Activated naive CD4-positive, alpha-beta T cell treated with anti-CD3 and anti-CD28 coated beads, Interleukin-2, amount 10 ng/mL, durations not matched to agents 7 days and 5 days (primary cell): ENCODE measurements around the gene IMMT.
"Not testable (repeated sequence)": the region's sequence is repeated elsewhere in the genome, so short reads cannot be mapped to it uniquely, and the experiment has no call there.

Experiments used
- CTCF ChIA-PET: fragments of 350-600 bp; sonication (Branson Sonifier 250); formaldehyde crosslinking; loops from one replicate; lab custom pipeline; 2021; ENCODE audit warnings: antibody characterized with exemption; lab: Charles Lee
- DNase-seq: peaks from one replicate; pipeline ENCODE4 v3.0.0-alpha.2; 2020
- H3K27ac Mint-ChIP-seq: one replicate; pipeline ENCODE4 v1.8.0; 2021; ENCODE audit warnings: mild to moderate bottlenecking, moderate library complexity, mixed read lengths
- H3K27me3 Mint-ChIP-seq: one replicate; pipeline ENCODE4 v1.8.0; 2021; ENCODE audit warnings: mild to moderate bottlenecking, mixed read lengths
- H3K36me3 Mint-ChIP-seq: one replicate; pipeline ENCODE4 v1.8.0; 2021; ENCODE audit warnings: mixed read lengths
- H3K4me1 Mint-ChIP-seq: one replicate; pipeline ENCODE4 v1.8.0; 2021; ENCODE audit warnings: mixed read lengths
- H3K4me3 Mint-ChIP-seq: one replicate; pipeline ENCODE4 v1.8.0; 2021; ENCODE audit warnings: mild to moderate bottlenecking, moderate library complexity, mixed read lengths
- H3K9me3 Mint-ChIP-seq: one replicate; pipeline ENCODE4 v1.8.0; 2021; ENCODE audit warnings: mixed read lengths

Gene IMMT

DNA sequence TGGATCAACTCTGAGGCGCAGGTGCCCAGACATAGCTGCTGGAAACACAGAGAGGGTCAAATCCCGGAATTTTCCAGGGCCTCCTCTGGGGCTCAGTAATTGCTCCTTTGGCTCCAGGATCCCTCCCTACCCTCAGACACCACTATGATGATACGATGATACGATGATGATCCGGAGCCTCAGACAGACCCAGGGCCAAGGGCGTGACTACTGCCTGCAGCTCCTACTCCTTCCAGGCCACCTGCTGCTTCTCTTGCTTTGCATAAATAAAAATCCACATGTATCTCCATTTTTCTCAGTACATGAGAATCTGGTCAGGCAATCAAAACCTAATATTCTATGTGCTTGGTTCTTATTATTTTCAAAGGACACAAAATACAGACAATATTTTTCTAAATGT is 37.6 kb upstream of the IMMT start:
- Mint-ChIP-seq H3K27ac (no peak overlapping the region), H3K9me3 (no peaks in the 10 kb centered on the region), H3K4me1 (peaks cover 3% of the 10 kb centered on the region), H3K4me3 (no peak overlapping the region), H3K27me3 (peaks cover 16% of the 10 kb centered on the region), H3K36me3 (no peaks in the 10 kb centered on the region)
- CTCF ChIA-PET, result interaction anchor here (2.2 kb wide), 1 partner anchor 12 kb away, joined by 8 read pairs; no protein-coding TSS in a partner anchor
- no peak for DNase-seq

GRCh38 chr2:86232373-86232784 is 37.1 kb upstream of the IMMT start:
- DNase-seq, result no peak
- H3K27me3 Mint-ChIP-seq, result peaks cover 20% of the 10 kb centered on the region
- CTCF ChIA-PET, result interaction anchor here (2.2 kb wide), 1 partner anchor 11 kb away, joined by 8 read pairs; no protein-coding TSS in a partner anchor
- peaks cover 3% of the 10 kb centered on the region for H3K4me1 Mint-ChIP-seq
- H3K36me3 Mint-ChIP-seq, result no peaks in the 10 kb centered on the region
- H3K27ac Mint-ChIP-seq, result no peak overlapping the region
- H3K9me3 Mint-ChIP-seq, result no peaks in the 10 kb centered on the region
- H3K4me3 Mint-ChIP-seq, result no peak overlapping the region

GRCh38 chr2:86231680-86232372 is 36.6 kb upstream of the IMMT start:
- peaks cover 2% of the 10 kb centered on the region for H3K4me1 Mint-ChIP-seq
- CTCF ChIA-PET, result interaction anchor here (2.2 kb wide), 1 partner anchor 11 kb away, joined by 8 read pairs; no protein-coding TSS in a partner anchor

GRCh38 chr2:86230961-86231360 is 35.7 kb upstream of the IMMT start:
- peaks cover 14% of the 10 kb centered on the region for H3K27me3 Mint-ChIP-seq
- H3K9me3 Mint-ChIP-seq, result no peaks in the 10 kb centered on the region
- no peak overlapping the region for H3K27ac Mint-ChIP-seq
- CTCF ChIA-PET, result interaction anchor here (1.0 kb wide), 1 partner anchor 10 kb away, joined by 4 read pairs; no protein-coding TSS in a partner anchor
- no peak overlapping the region for H3K4me3 Mint-ChIP-seq
- no peak for DNase-seq
- no peaks in the 10 kb centered on the region for H3K36me3 Mint-ChIP-seq
- peaks cover 6% of the 10 kb centered on the region for H3K4me1 Mint-ChIP-seq

More at GRCh38 chr2:86231680-86232372, 36.6 kb upstream of the IMMT start:
- Mint-ChIP-seq H3K9me3 (no peaks in the 10 kb centered on the region), H3K27ac (no peak overlapping the region), H3K36me3 (no peaks in the 10 kb centered on the region), H3K4me3 (no peak overlapping the region), H3K27me3 (peaks cover 20% of the 10 kb centered on the region)
- DNase-seq, result no peak

DNA sequence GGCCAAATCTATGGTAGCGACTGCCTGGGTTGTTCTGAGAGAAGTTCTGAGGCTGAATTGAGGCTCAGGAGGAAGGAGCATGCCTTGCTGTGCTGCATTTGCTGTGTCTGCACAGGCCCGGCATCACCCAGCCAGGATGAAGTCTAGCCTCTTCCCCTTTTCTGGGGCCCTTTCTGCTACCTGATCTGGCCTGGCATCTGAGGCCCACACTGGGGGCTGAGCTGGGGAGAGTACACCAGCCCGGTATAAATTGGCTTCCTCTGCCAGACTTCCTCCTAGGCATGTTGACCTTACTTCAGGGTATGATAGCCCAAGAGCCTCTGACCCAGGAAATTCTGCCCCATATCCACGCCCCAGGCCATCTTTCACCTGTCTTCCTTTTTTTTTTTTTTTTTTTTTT is 34.0 kb upstream of the IMMT start:
- Mint-ChIP-seq H3K27ac (no peak overlapping the region), H3K4me1 (peaks cover 21% of the 10 kb centered on the region)
- DNase-seq, result no peak

GRCh38 chr2:86228574-86228973 is 33.3 kb upstream of the IMMT start:
- not testable (repeated sequence) for DNase-seq, H3K27ac Mint-ChIP-seq, H3K9me3 Mint-ChIP-seq, H3K36me3 Mint-ChIP-seq, H3K4me3 Mint-ChIP-seq
- peaks cover 23% of the 10 kb centered on the region for H3K4me1 Mint-ChIP-seq
- H3K27me3 Mint-ChIP-seq, result peaks cover 12% of the 10 kb centered on the region
- CTCF ChIA-PET, result interaction anchor here (0.6 kb wide), 1 partner anchor 520 kb away, joined by 3 read pairs; no protein-coding TSS in a partner anchor

More for the DNA sequence above, 34.0 kb upstream of the IMMT start:
- H3K9me3 Mint-ChIP-seq, result no peaks in the 10 kb centered on the region
- H3K36me3 Mint-ChIP-seq, result no peaks in the 10 kb centered on the region
- H3K27me3 Mint-ChIP-seq, result peaks cover 14% of the 10 kb centered on the region
- CTCF ChIA-PET, result no interaction called here
- H3K4me3 Mint-ChIP-seq, result no peak overlapping the region

DNA sequence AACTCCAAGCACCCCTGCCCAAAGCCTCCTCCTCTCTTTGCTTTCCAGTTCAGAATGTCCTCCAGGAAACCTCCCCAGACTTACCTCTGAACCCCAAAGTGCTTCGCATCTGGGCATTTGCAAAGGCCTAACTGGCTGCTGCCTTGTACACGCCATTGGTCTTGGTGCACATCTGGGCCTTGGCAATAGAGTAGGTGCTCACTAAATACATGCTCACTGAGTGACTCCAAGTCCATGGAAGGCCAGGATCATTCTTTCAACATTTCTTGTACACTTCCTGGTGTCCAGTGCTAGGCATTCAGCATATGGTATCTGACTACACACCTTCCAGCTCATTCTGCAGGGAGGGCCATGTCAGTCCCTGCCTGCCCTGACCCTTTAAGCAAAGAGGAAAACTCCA is 32.4 kb upstream of the IMMT start:
- Mint-ChIP-seq H3K27ac (no peak overlapping the region), H3K9me3 (no peaks in the 10 kb centered on the region), H3K36me3 (no peaks in the 10 kb centered on the region), H3K4me1 (peaks cover 24% of the 10 kb centered on the region), H3K4me3 (no peak overlapping the region), H3K27me3 (peaks cover 9% of the 10 kb centered on the region)
- CTCF ChIA-PET, result no interaction called here
- DNase-seq, result no peak

GRCh38 chr2:86226636-86227520 is 31.6 kb upstream of the IMMT start:
- no peaks in the 10 kb centered on the region for H3K9me3 Mint-ChIP-seq
- no peaks in the 10 kb centered on the region for H3K36me3 Mint-ChIP-seq
- H3K27me3 Mint-ChIP-seq, result peaks cover 9% of the 10 kb centered on the region
- peaks cover 24% of the 10 kb centered on the region for H3K4me1 Mint-ChIP-seq
- CTCF ChIA-PET, result interaction anchor here (2.5 kb wide), 1 partner anchor 70 kb away, joined by 10 read pairs; no protein-coding TSS in a partner anchor
- no peak overlapping the region for H3K4me3 Mint-ChIP-seq
- peak overlapping the region; percentile 55 for H3K27ac Mint-ChIP-seq
- DNase-seq, result no peak

DNA sequence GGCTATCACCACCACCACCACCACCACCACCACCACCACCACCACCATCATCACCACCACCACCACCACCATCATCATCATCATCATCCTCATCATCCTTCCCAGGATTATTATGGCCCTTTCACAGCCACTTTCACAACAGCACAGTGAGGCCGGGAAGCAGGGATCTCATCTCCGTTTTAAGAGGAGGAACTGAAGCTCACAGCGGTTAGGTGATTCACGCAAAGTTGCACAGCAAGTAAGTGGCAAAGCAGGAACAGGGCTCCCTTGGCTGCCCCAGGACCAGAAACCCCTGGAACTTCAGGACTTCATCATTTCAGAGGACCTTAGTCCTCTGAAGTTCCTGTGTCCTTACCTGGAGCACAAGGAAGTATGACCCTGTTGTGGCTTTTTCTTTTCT is 30.8 kb upstream of the IMMT start:
- H3K9me3 Mint-ChIP-seq, result no peaks in the 10 kb centered on the region

DNA sequence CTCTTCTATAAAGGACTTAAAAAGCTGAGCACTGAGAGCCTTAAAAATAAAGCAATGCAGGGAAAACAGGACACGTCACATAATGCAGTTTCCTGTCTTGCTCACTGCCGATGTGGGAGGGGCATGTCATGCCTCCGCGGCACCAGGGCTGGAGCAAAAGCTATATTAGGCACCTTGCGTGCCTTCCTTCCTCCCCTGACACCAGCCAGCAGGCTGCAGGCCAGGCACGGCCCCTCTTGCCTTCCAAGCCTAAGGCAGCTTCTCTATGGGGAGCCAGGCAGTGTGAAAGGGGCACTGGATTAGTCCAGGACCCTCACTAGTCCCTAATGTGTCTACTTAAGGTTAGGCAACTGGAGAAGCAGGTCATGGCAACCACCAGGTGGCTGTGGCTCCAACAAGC is 30.3 kb upstream of the IMMT start:
- DNase-seq, result peak; percentile 81
- H3K27me3 Mint-ChIP-seq, result peaks cover 9% of the 10 kb centered on the region
- no peaks in the 10 kb centered on the region for H3K36me3 Mint-ChIP-seq
- peaks cover 34% of the 10 kb centered on the region for H3K4me1 Mint-ChIP-seq
- H3K4me3 Mint-ChIP-seq, result no peak overlapping the region
- CTCF ChIA-PET, result interaction anchor here (2.5 kb wide), 1 partner anchor 71 kb away, joined by 10 read pairs; no protein-coding TSS in a partner anchor
- no peaks in the 10 kb centered on the region for H3K9me3 Mint-ChIP-seq
- peak overlapping the region; percentile 94 for H3K27ac Mint-ChIP-seq

More for the DNA sequence above, 30.8 kb upstream of the IMMT start:
- H3K36me3 Mint-ChIP-seq, result no peaks in the 10 kb centered on the region
- no peak for DNase-seq
- peaks cover 29% of the 10 kb centered on the region for H3K4me1 Mint-ChIP-seq
- peak overlapping the region; percentile 80 for H3K27ac Mint-ChIP-seq
- H3K27me3 Mint-ChIP-seq, result peaks cover 9% of the 10 kb centered on the region
- no peak overlapping the region for H3K4me3 Mint-ChIP-seq
- CTCF ChIA-PET, result interaction anchor here (2.5 kb wide), 1 partner anchor 71 kb away, joined by 10 read pairs; no protein-coding TSS in a partner anchor

GRCh38 chr2:86224645-86225355 is 29.5 kb upstream of the IMMT start:
- Mint-ChIP-seq H3K36me3 (no peaks in the 10 kb centered on the region), H3K4me1 (peaks cover 41% of the 10 kb centered on the region), H3K4me3 (no peak overlapping the region), H3K9me3 (no peaks in the 10 kb centered on the region), H3K27me3 (peaks cover 9% of the 10 kb centered on the region), H3K27ac (peak overlapping the region; percentile 94)
- DNase-seq, result no peak
- CTCF ChIA-PET, result interaction anchor here (2.5 kb wide), 1 partner anchor 72 kb away, joined by 10 read pairs; no protein-coding TSS in a partner anchor

DNA sequence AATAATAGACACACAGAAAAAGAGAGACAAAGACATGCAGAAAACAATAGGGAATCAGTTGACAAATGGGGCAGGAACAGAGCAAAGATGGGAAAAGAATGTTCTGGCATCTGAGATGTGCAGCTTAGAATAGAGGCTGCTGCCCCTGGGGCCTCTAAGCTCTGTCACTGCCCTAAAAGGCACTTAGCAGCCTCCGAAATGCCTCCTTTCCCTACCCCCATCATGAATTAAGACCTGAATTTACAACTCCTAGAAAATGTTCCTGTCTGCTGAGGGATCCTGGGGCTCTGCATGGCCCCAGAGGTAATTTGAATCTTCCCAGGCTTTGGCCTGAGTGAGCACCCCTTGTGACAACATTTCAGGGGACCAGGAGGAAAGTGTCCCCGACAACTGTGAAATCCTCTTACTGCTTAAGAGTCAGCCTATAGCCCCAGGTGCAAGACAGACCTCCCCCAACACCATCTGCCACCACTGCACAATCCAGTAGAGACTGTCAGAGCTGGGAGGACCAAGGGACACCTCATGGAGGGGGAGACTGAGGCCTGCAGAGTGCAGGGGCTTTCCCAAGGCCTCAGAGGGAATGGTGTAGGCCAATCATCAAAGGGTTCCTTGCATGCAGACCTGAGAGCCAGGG is 28.8 kb upstream of the IMMT start:
- Mint-ChIP-seq H3K4me1 (peaks cover 41% of the 10 kb centered on the region), H3K4me3 (no peak overlapping the region), H3K9me3 (no peaks in the 10 kb centered on the region), H3K36me3 (no peaks in the 10 kb centered on the region), H3K27ac (peak overlapping the region; percentile 94), H3K27me3 (peaks cover 7% of the 10 kb centered on the region)
- CTCF ChIA-PET, result interaction anchor here (0.6 to 2.5 kb wide), 2 partner anchors 73 to 142 kb away, joined by 3 to 10 read pairs; no protein-coding TSS in a partner anchor
- DNase-seq, result no peak
